Measurements from ENCODE around the gene EARS2. TPM values are rescaled to one million over a fixed set of nuclear protein-coding genes. Genes with fewer than 3 reads are reported as not detected.

Gene EARS2
- total and polyA plus RNA-seq, 2 of the 8 experiments (the other 6 are each of a cell fraction or from before 2014, with no cell fraction given): 47.8 to 111 TPM

- H4K20me1 ChIP-seq (replicated peaks in 1 of 2; ENCODE audit: control insufficient read depth in 1 of 2, insufficient read depth in 2 of 2, low read length in 2 of 2): peaks cover 0 to 1% of the 10 kb centered on the region in 2 experiments
- H2AK5ac ChIP-seq (ENCODE audit: low read depth, low read length): no peak overlapping the region
- no peak overlapping the region for H3K9ac ChIP-seq (replicated peaks in 1 of 4; ENCODE audit: extremely low read depth in 1 of 4, low read depth in 3 of 4, low read length in 3 of 4)
- no peak overlapping the region for H2BK5ac ChIP-seq (ENCODE audit: low read depth, low read length)
- H3K79me2 ChIP-seq (ENCODE audit: control insufficient read depth in 1 of 2, insufficient read depth in 2 of 2, low read length in 2 of 2): no peaks in the 10 kb centered on the region
- H2AFZ ChIP-seq (ENCODE audit: low read length): no peak overlapping the region
- no peak overlapping the region for H3K23ac ChIP-seq (ENCODE audit: insufficient read length)
- CTCF ChIA-PET (ENCODE audit: partially characterized antibody): interaction anchor here (0.7 kb wide), 1 partner anchor 11 kb away, joined by 3 read pairs; no protein-coding TSS in a partner anchor
- WGBS, 2 experiments (ENCODE audit: extremely low coverage in 1 of 2, insufficient coverage in 1 of 2, insufficient read length in 1 of 2, insufficient replicate concordance in 2 of 2, low coverage in 1 of 2, low lambda C conversion rate in 2 of 2, missing lambda C conversion rate in 1 of 2): 91% methylated on average over 3 of the region's 3 CpGs; no CpG with 5 or more reads in 1 of the 2 experiments
- H3K79me1 ChIP-seq (ENCODE audit: low read depth, low read length): no peaks in the 10 kb centered on the region
- no peak overlapping the region for H3K4ac ChIP-seq (replicated peaks; ENCODE audit: insufficient read length, low read depth, low read length)
- no peak overlapping the region for H3K56ac ChIP-seq (replicated peaks; ENCODE audit: insufficient read length, low read depth, low read length)
- no peak overlapping the region for H4K91ac ChIP-seq (replicated peaks; ENCODE audit: insufficient read length, low read length)
- H3K18ac ChIP-seq (ENCODE audit: extremely low read depth, low read length): no peak overlapping the region
- no peak overlapping the region for H2BK20ac ChIP-seq (ENCODE audit: low read length)
- H4K5ac ChIP-seq (ENCODE audit: insufficient read length, low read depth, low read length): no peak overlapping the region
- H3K14ac ChIP-seq (ENCODE audit: insufficient read length): no peak overlapping the region
- DNase-seq (ENCODE audit: low read depth in 1 of 2, low spot score in 2 of 2) (no peak), FAIRE-seq (no peak)
- H3K4me2 ChIP-seq (ENCODE audit: insufficient read depth in 1 of 2, low read depth in 2 of 2, low read length in 2 of 2): no peak overlapping the region
- no peak overlapping the region for H2BK12ac ChIP-seq (ENCODE audit: low read depth, low read length)
- H3K27ac ChIP-seq (ENCODE audit: low read depth, low read length): no peak overlapping the region
- no peaks in the 10 kb centered on the region for H3K9me3 ChIP-seq (ENCODE audit: insufficient read depth in 2 of 2, low read depth in 1 of 2, low read length in 1 of 2)
- no peaks in the 10 kb centered on the region for H3K23me2 ChIP-seq (ENCODE audit: low read depth, low read length)
- H2BK15ac ChIP-seq (ENCODE audit: low read length): no peak overlapping the region
- peaks cover 9 to 33% (median 25%) of the 10 kb centered on the region in 4 experiments for H3K36me3 ChIP-seq (ENCODE audit: control insufficient read depth in 2 of 4, insufficient read depth in 4 of 4, low read length in 3 of 4)
- H4K8ac ChIP-seq (ENCODE audit: extremely low read depth, insufficient read depth, low read length): no peak overlapping the region
- no peaks in the 10 kb centered on the region; a peak in 1 of 7 replicates for H3K27me3 ChIP-seq (replicated peaks in 1 of 4; ENCODE audit: control insufficient read depth in 3 of 4, extremely low read depth in 1 of 4, insufficient read depth in 3 of 4, low read length in 3 of 4)
- no peaks in the 10 kb centered on the region for H3K4me1 ChIP-seq (replicated peaks in 1 of 4; ENCODE audit: control insufficient read depth in 3 of 4, insufficient read depth in 4 of 4, low read length in 3 of 4)
- POLR2A ChIA-PET (ENCODE audit: partially characterized antibody): interaction anchor here (0.9 to 3.3 kb wide), 2 partner anchors 14 to 18 kb away, joined by 3 to 7 read pairs; no protein-coding TSS in a partner anchor
- no peak overlapping the region for H2BK120ac ChIP-seq (replicated peaks; ENCODE audit: low read depth, low read length)
- H3K4me3 ChIP-seq (ENCODE audit: extremely low read depth in 1 of 4, insufficient read depth in 2 of 4, low read depth in 3 of 4, low read length in 4 of 4): no peak overlapping the region
- TF ChIP-seq POLR2AphosphoS5 (IDR thresholded peaks at IDR 0.05; ENCODE audit: low read depth, low read length): no peak
- no peak for TF ChIP-seq ATF2 (IDR thresholded peaks at IDR 0.05; ENCODE audit: low read length)
- no peak for TF ChIP-seq TEAD4 (IDR thresholded peaks at IDR 0.05; ENCODE audit: low read depth, low read length)
- no peak for TF ChIP-seq USF2 (IDR thresholded peaks at IDR 0.05; ENCODE audit: low read length)
- no peak for TF ChIP-seq RNF2 (IDR thresholded peaks at IDR 0.05; ENCODE audit: borderline replicate concordance, low read depth, low read length, missing control alignments, poor library complexity, severe bottlenecking)
- TF ChIP-seq JUN (IDR thresholded peaks at IDR 0.05; ENCODE audit: low read depth, low read length): no peak
- no peak for TF ChIP-seq MAFK (IDR thresholded peaks at IDR 0.05; ENCODE audit: low read depth, low read length)
- TF ChIP-seq MAX (IDR thresholded peaks at IDR 0.05): no peak
- TF ChIP-seq SIN3A (conservative IDR thresholded peaks at IDR 0.05 in 1 of 2, IDR thresholded peaks at IDR 0.05 in 1 of 2; ENCODE audit: low read depth in 1 of 2, low read length in 2 of 2): no peak
- TF ChIP-seq PHF8 (conservative IDR thresholded peaks at IDR 0.05; ENCODE audit: low read depth, low read length): no peak
Measured at GRCh38 chr16:23518435-23518891, 38.7 kb downstream of the EARS2 start.
